Stimulated activated CD4-positive, alpha-beta T cell treated with anti-CD3 and anti-CD28 coated beads, Interleukin-15, amount 100 ng/mL, for 24 hours (primary cell): ENCODE results near the gene CCDC51.
"Not testable (repeated sequence)": the region's sequence is repeated elsewhere in the genome, so short reads cannot be mapped to it uniquely, and the experiment has no call there.

Experiments
- DNase-seq: peaks from one replicate; pipeline ENCODE4 v3.0.0-alpha.2; 2020

CCDC51 gene

DNA sequence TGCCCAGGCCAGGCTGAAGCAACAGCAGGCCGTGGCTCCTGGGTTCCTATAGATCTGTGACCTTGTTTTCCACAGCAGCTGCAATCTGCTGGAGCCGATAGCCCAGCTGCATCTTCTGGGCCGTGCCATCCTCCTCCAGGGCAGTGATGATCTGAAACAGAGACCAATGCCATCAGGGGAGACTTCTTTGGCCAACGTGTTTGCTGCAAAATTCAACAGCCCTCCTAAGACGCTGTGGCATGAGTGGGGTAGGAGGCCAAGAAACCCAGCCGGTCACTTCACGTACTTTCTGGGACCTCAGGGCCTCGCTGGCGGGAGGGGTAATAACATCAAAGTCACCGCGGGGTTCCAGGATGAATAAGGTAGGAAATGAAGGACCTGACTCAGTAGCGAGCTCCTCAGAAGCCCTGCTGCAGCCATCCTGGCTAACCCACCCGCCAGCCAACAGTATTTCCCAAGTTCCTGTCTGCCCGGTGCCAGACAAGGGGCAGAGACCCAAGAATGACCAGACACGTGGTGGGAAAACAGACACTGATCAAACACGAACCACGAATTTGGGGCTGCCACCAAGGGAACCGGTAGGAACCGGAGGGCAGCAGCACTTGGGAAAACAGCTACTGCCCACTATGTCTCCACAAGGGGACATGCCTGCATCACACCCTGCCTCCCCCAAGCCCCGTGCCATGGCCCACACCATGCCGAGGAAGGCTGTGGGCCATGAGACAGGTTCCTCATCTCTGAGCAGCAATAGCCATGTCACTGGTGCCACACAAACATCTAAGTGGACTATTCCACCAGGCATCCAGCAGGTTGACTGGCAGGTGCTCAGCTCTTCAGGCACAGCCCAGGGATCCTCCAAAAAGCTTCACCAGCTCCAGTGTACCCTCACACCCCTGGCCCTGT is 35.2 kb downstream of the CCDC51 start:
- no peak for DNase-seq

- DNase-seq: no peak
Measured at GRCh38 chr3:48403533-48404439, 36.1 kb downstream of the CCDC51 start.

- no peak for DNase-seq
Measured at GRCh38 chr3:48402907-48403306, 37.0 kb downstream of the CCDC51 start.

GRCh38 chr3:48402281-48402732 is 37.6 kb downstream of the CCDC51 start:
- no peak for DNase-seq

GRCh38 chr3:48401434-48401901 is 38.5 kb downstream of the CCDC51 start:
- not testable (repeated sequence) for DNase-seq

DNA sequence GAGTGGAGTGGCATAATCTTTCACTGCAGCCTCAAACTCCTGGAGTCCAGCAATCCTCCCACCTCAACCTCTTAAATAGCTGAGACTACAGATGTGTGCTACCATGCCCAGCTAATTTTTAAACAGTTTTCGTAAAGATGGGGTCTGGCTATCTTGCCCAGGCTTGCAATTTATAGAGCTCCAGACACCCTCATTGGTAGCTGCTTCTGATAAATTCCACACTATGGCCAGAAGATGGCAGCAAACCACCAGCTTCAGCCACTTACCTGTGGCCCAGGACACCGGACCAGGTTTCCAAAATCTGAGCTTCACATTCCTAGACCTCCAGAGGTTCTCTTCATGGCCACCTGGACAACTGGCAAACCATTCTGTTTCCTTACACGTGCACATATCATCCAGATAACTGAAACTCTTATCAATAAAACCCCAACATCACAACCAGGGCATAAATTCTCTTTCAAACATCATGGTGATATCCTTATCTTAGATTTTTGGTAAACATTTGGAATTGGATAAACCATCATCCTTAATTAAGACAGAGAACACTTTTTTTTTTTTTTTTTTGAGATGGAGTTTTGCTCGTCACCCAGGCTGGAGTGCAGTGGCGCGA is 39.0 kb downstream of the CCDC51 start:
- DNase-seq: peak; percentile 70

GRCh38 chr3:48399387-48400172 is 40.3 kb downstream of the CCDC51 start:
- no peak for DNase-seq

DNA sequence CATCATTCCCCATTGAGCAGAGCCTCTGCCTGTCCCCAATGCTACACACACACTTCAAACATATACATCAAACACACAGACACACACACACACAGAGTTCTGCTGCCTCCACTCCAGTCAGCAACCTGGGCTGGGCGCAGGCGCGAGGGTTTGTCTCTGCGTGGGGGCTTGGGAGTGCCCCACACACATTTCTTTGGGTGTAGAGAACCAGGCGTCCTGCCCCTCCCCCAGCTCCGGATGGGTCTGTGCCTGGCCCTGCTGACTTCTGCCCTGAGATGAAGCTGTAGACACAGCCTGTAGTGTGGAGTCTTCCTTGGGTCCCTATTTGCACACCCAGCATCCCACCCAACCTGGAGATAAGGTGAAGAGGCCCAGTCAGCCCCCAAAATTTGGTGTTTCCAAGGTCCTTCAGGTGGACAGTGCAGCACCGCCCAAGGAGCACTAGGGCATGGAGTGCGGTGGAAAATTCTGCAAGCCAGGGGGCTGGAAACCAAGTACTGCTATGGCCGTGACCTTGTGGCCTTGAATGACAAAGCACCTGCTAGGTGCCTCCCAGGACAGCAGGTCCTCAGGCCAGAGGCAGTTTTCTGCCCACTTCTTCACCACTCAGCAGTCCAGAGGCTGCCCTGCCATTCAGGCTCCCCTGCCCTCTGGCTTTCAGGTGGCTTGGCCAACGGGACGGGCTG is 41.1 kb downstream of the CCDC51 start:
- no peak for DNase-seq

GRCh38 chr3:48397767-48398681 is 41.9 kb downstream of the CCDC51 start:
- DNase-seq: no peak

- no peak for DNase-seq
Measured at GRCh38 chr3:48395714-48396113, 44.2 kb downstream of the CCDC51 start.

DNA sequence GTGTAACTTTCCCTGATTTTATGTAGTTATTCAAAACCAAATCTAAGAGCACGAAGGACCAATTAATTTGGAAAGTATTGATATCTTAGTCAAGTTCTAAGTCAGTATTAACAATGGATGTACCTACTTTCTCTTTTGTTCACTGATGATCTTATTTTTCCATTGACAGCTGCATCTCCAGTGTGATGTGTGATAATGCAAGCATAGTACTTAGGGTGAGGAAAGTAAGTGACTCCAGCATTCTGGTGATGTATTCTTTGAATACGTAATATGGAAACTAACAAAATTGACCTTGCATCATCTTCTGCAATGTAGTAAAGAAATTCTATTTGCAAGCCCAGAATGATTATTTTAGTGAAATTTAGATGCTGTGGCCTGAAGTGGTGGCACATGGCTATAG is 45.5 kb downstream of the CCDC51 start:
- no peak for DNase-seq

DNA sequence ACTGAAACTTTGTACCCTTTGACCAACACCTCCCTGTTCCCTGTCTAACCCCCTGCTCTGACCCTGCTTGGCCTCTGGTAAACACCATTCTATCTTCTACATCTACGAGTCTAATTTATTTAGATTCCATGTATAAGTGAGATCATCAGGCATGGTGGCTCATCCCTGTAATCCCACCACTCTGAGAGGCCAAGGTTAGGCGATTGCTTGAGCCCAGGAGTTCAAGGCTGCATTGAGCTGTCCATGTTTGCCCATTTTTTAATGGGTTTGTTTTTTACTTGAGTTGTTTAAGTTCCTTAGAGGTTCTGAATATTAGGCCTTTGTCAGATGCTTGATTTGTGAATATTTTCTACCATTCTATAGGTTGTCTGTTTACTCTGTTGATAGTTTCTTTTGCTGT is 51.0 kb downstream of the CCDC51 start:
- no peak for DNase-seq

GRCh38 chr3:48387634-48388033 is 52.3 kb downstream of the CCDC51 start:
- no peak for DNase-seq
